HG03432 (cell line): Measurements from ENCODE around the gene KCNQ4.

Experiments used
- ATAC-seq: cut with Tn5 transposase; IDR thresholded peaks from one replicate; pipeline ENCODE4 v1.9.1; 2021; ENCODE audit warnings: mild to moderate bottlenecking, moderate library complexity; ENCODE audit not compliant: unreplicated experiment

Gene KCNQ4

DNA sequence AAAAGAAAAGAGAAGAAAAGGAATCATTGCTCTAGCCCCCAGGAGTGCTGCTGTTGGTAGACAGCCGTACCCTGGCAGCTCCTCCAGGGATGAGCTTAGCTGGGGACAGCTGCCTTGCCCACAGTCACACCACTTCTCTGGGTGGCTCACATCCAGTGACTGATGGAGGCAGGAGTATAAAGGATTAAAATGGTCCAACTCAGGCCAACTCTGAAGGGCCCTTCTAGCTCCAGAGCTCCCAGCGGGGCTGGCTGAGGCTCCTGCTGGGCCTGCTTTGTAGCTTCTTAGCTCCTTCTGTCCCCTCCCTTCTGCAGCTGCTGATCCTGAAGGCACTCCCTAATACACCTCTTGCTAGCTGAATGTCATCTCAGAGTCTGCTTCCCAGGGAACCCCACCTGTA lies 74.2 kb downstream of the KCNQ4 start:
- ATAC-seq, result no peak

DNA sequence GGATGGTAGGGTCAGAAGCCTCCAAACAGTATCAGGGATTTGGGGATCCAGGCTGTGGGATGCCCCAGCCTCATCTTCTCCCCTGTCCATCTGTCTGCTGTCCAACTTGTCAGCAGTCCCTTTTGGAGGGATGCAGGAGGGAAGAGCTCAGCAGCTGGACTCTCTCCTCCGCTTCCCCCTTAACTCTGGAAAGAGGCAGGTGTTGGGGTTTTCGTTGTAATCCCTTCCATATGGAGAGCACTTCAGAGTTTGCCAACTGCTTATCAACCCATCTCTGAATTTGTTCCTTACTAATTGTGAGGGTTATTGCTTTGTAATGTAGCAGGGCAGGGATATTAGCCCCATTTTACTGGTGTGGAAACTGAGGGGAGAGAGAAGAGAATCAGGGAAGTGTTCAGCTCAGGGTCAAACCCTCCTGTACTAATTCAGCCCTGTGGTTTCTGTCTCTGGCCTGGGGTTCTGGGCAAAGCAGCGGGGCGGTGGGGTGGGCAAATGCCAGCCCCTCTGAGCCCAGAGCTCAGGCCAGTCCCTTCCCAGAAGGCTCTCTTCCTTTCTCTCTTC lies 75.3 kb downstream of the KCNQ4 start:
- no peak for ATAC-seq

DNA sequence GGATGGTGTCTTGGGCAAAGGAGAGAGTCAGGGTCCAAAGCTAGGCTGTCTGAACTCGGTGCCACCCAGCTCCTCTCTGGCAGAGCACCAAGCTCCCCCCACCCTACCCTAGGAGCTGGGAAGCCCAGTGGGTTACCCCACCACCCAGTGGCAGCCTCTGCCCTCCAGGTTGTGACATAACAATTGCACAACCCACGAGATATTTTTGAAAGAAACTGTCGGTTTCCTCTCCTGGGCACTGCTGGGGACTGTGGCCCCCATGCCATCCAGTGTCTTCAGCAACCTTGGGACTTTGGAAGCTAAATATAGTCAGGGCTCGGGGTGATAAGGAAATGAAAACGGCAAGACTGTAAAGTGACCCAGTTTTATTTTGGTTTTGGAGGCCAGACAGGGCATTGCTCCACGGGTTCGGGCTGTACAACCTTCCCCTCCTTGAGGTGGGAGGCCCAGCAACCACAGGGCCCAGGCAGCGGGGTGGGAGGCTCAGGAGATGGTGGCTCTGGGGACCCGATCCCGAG lies 77.2 kb downstream of the KCNQ4 start:
- no peak for ATAC-seq

DNA sequence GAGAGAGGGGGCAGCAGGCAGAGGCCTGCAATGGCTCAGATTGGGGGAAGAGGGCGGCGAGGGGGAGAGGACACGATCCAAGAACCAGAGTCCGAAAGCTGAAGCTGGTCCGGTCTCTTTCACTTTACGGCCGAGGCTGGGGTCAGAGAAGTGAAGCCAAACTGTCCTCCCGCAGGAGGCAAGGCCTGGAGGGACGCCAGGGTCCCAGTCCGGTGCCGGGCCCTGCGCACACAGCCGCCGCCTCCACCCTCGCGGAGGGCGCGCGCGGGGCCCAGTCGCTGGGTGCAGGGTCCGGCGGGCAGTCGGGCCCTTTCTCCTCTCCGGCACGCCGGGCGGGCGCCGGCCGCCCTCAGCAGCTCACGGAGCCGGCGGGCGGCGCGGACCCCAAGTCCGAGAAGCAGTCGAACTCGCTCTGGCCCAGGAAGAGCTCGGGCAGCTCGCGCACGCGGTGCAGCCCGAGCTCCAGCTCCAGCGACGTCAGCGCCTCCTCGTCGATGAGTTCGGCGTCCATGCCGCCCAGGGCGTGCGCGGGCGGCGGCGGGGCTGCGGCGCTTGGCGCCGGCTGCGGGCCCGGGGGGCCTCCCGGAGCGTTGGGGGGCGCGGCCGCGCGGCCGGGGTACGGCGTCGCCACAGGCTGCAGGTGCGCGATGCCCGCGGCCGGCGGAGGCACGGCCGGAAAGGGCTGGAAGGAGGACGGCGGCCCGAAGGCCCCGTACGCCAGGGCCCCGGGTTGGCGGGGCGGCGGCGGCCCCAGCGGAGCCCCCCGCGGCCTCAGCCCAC lies 77.8 kb downstream of the KCNQ4 start:
- peak; percentile 23 for ATAC-seq

DNA sequence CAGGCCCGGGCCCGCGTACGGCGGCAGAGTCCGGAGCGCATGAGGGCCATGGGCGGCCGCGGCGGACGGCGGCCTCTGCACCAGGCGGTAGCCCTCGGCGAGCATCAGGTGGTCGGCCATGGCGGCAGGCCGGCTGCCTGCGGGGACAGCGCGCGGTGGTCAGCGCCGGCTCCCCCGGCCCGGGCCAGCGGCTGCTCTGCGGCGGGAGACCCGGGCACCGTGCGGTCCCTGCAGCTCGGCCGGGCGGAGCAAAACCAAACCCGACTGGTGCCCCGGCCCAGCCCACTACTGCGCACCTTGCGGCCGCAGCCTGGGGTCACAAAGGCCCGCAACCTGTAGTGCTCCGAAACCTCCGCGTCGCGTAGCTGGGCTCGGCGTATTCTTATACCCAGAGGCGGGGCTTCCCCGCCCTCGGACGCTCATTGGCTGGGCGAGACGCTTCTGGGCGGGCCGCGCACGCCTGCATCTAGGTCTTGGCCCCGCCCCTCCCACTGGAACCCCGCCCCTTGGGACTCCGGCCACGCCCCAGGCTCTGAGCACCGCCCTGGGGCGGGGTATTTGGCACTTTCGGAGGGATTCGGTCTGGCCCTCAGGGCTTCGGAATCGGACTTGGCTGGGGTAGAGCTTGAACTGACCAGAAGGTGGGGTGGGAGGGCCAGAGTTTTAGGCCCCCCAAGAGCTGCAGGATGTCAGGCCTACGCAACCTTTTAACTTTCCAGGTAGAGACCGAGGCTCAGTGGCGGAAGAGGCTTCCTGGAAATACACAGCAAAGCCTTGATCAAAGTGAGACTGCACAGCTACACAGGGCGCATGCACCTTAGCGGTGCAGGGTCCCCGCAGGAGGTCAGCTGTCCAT lies 78.6 kb downstream of the KCNQ4 start, which contains the start of gene CITED4:
Gene CITED4, minus strand, starts transcription at position 356 of the 856 bp plus-strand sequence. Its CDS starts 236 bp downstream, at position 120.
- ATAC-seq, result peak; percentile 88

DNA sequence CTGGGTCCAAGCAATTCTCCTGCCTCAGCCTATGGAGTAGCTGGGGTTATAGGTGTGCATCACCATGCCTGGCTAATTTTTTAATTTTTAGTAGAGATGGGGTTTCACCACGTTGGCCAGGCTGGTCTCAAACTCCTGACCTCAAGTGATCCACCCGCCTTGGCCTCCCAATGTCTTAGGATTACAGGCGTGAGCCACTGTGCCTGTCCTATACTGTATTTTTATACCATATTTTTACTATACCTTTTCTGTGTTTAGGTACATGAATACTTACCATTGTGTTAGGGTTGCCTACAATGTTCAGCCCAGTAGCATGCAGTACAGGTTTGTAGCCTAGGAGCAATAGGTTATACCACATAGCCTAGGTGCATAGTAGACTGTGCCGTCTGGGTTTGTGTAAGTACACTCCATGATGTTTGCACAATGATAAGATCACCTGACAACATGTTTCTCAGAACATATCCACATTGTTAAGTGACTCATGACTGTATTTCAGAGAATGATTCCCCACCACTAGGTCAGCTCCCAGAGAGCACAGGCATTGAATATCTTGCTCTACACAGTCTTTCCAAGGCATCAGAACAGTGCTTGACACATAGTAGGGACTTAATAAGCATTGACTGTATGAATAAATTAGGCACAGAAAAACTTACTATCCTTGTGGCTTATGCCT lies 84.6 kb downstream of the KCNQ4 start:
- no peak for ATAC-seq

DNA sequence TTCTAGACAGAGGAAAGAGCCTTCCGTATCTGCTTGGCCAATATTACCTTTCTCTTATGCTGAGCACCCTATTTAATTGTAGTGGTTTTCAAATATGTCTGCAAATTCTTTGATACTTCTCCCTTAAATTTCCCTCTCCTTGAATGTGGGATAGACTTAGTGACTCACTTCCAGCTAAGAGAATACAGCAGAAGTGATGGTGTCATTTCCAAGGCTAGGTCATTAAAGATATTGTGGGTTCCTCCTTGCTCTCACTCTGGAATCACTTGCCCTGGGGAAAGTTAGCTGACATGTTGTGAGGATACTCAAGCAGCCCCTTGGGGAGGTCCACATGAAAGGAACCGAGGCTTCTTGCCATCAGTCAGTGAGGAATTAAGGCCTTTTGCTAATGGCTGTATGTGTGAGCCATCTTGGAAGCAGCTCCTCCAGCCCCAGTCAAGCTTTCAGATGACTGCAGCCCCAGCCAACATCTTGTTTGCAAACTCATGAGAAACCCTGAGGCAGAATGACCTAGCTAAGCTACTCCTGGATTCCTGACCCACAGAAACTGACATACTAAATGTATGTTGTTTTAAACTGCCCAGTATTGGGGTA lies 86.6 kb downstream of the KCNQ4 start:
- ATAC-seq, result no peak

DNA sequence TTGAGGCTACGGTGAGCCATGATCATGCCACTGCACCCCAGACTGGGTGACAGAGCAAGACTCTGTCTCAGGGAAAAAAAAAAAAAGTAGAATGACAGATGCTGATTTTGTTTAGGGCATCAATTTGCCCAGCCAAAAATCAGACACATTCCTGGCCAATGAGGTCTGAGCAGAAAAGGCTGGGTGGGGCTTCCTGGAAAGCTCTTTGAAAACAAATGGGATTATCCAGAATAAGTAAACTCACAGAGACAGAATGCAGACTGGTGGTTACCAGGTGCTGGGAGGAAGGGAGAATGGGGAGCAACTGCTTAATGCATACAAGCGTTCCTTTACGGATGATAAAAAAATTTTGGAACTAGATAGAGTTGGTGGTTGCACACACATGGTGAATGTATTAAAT lies 88.7 kb downstream of the KCNQ4 start:
- ATAC-seq, result no peak

DNA sequence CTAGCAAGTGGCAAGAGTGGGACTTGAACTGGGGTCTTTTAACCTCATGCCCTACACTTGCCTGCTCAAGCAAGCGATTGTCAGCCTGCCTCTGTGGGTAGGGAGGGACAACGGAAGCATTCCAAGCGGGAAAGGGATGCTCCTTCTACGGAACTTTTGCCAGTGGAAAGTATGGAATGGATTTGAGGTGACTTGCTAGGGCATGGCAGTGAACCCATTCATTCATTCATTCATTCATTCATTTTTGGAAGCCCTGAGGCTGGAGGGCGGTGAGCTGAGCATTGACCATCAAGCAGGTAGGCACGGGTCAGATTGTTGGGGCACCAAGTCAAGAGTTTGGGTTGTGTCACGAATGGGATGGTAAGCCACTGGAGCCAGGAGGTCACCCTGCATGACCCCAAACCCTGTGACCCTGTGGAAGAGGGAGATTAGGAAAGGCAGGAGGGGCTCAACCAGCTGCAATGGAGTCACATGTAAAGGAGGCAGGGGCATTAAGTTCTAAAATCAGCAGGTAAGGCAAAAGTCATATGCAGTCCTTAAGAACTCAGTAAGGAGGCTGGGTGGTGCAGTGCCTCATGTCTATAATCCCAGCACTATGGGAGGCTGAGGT lies 90.4 kb downstream of the KCNQ4 start:
- no peak for ATAC-seq

DNA sequence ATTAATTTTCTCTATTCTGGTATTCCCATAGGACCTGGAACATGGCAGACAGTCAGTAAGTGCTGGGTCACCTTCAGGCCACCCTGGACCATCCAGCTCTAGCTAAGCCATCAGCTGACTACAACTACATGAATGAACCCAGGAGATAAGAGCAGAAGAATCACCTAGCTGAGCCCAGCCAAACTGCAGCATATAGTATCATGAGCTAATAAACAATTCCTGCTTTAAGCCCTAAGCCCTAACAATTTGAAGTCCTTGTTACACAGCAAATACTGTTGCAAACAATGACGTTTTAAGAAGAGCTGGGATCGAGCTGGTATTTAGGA lies 92.8 kb downstream of the KCNQ4 start:
- ATAC-seq, result no peak

DNA sequence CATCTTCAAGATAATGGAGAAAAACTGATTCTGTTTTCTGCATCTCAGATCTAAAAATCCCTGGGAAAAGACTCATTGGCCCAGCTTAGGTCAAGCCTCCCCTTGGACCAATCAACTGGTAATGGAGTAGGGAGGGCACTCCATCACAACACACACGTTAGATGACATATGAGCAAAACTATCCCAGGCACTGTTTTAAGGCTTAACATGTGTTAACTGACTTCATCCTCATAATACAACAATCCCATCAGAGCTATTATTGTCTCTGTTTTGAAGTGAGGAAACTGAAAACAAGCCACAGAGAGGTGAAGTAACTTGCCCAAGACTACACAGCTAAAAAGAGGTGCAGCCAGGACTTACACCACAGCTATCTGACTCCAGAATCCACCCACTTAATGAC lies 93.3 kb downstream of the KCNQ4 start:
- no peak for ATAC-seq

DNA sequence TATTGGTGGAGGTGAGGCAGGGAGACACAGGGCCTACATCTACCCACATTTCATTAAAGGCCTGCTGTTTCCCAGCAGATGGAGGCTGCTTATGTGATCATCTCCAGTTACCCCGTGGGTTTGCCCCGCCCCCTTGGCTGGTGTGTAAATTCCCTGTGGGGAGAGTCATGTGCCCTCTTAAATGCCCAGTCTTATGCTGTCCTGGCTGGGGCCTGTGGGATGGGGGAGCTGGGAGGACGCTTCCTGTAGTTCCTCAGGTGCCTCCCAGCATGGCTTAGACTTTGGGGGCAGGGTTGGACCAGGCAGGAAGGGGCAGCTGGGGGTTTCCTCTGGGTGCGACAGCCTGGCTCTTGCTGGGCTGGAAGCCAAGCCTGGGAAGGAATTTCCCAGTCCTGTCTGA lies 94.1 kb downstream of the KCNQ4 start:
- ATAC-seq, result no peak

DNA sequence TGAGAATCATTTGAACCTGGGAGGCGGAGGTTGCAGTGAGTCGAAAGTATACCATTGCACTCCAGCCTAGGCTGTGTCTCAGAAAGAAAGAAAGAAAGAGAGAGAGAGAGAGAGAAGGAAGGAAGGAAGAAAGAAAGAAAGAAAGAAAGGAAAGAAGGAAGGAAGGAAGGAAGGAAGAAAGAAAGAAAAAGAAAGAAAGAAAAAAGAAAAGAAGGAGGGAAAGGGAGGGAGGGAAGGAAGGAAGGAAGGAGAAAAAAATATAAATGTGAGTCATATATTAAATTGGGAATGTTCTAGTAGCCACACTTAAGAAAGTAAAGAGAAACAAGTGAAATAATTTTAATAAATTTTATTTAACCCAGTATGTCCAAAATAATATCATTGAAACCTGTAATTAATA lies 95.3 kb downstream of the KCNQ4 start:
- no peak for ATAC-seq

DNA sequence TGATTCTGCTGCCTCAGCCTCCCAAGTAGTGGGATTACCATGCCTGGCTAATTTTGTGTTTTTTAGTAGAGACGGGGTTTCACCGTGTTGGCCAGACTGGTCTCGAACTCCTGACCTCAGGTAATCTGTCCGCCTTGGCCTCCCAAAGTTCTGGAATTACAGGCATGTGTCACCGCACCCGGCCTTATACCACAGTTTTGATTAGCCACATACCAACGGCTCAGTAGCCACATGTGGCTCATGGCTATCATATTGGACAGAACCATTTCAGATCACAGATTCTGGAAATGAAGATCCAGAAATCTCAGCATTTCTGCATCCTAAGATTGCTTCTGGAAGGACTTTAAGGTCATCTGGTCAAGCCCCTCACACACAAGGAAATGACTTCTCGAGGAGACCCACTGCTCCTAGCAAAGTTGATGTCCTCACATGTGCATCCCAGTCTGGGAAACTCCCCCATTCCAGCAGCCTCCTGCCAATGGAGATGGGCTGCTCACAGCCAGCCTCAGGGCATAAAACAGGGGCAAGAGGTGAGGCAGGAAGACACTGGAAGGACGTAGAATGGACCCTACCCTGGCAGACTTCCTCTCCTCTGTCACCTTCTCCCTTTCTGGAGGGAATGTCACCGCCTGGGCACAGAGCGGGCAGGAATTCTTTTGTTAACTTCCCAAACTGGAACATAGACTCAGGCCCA lies 96.0 kb downstream of the KCNQ4 start:
- ATAC-seq, result no peak

DNA sequence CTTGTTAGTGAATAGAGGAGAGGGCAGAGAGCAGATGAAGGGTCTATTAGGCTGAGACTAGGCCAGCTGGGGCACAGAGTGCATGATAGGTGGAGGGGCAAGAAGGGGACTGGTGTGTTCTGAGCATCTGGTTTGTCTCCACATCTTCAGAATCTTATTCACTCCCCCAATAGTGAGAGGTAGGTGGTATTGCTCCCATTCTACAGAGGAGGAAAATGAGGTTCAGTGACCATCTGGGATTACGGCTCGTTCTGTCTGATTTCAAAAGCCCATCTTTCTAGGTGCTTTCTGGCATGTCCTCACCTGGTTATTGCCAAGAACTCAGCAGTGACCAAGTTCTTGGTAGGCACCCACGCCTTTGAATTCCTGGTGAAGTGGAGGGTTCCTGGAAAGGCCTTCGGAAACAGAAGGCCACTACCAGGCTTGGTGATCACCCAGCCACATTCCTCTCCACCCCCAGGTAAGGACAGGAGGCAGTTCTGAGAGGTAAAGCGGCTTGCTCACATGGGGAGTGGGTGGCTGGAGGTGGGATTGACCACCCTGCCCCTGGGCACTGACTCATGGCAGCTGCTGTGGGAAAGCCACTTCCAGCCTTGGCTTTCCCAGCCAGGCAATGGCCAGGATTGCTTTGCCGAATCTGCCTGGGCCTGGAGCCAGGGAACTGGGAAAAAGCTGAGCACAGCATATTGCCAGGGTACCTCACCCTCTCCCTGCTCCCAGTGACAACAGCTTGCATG lies 97.4 kb downstream of the KCNQ4 start:
- no peak for ATAC-seq

DNA sequence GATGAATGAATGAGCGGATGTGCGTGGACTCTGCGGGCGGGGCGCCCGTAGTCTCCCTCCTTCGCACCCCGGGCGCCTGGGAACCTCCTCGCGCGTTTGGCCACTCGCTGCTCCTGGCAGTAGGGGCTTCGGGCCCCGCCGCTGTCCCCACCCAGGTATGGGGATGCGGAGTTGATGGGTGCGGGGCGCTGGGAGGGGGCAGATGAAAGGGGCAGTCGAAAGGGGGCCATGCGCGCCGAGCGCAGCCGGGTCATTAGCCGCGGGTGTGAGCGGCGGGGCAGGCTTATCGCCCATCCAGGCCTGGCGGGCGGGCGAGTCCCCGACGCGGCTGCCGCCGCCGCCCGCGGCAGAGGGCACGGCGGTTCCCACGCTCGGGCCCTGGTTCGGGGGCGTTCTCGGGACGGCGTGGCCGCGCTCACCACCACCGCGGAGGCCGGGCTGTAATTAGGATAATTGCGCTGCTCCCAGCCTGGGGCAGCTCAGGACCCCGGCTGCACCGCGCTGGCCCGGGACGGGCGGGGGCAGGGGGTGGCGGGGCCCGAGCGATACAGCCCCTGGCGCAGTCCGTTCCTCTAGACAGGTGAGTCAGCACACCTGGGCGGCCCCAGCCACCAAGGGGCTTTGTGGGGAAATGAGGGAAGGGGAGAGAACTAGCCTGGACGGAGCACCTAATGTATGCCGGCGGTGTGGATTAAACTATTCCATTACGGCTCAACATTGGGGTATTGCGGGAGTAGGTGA lies 100.6 kb downstream of the KCNQ4 start:
- ATAC-seq, result no peak

DNA sequence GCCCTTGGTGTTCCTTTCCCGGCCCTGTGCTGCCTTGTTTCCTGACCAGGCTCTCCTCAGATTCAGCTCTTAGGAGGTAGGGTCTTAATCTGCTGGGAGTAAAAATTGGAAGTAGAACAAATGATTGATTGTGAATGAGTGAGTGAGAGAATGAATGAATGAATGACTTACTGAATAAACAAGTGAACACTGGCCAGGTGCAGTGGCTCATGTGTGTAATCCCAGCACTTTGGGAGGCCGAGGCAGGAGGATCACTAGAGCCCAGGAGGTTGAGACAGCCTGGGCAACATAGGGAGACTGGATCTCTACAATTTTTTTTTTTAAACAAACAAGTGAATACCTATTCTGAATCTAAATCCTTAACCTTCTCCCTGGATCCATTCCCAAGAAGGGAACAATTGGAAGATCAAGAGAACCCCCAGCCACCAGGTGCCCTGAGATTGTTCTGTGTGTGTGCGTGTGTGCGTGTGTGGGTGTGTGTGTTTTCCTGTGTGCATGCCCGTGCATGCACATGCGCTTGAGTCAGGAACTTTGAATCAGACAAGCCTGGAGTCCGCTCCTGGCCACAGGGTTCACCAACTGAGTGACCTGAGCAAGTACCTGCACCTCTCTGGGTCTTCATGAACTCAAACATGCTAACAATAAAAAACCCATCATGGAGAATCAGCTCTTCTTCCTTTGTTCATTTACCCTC lies 102.9 kb downstream of the KCNQ4 start:
- ATAC-seq, result no peak

DNA sequence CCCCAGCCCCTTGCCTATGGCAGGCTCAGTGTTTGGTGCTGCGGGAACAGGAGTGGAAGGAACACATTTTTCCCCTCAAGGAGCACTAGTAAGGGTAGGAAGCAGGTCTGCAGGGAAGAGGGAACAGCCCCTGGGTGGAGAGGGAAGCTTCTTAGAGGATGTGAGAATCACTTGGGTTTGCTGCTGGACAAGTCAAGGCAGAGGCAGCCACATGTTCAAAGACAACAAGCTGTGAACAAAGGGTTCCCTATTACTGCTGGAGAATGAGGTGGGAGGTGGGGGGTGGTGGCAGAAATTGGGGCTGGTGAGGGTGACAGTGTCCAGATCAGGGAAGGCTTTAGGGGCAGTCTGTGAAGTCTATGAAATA lies 103.4 kb downstream of the KCNQ4 start:
- no peak for ATAC-seq
